ENCODE results near the gene LINC01488. TPM values are rescaled to one million over a fixed set of nuclear protein-coding genes. Genes with fewer than 3 reads are reported as not detected.

LINC01488 gene
- total and polyA plus RNA-seq, 2 experiments from 2014 or later: not detected

- TF ChIP-seq ZNF462 (CRISPR knock-in tag; IDR thresholded peaks at IDR 0.05): no peak
Observed at GRCh38 chr11:69446108-69446507, 35.4 kb upstream of the LINC01488 start (continued).

- peaks cover 29% of the 10 kb centered on the region for H3K4me1 Mint-ChIP-seq
- H3K79me2 ChIP-seq (replicated peaks; ENCODE audit: insufficient read depth): no peaks in the 10 kb centered on the region
- no peaks in the 10 kb centered on the region for H3K9me3 Mint-ChIP-seq
- peaks cover 4% of the 10 kb centered on the region; the same call in 2 of the 3 replicates for H3K36me3 Mint-ChIP-seq (ENCODE audit: low read depth)
- peaks cover 13% of the 10 kb centered on the region for H3K4me1 ChIP-seq (ENCODE audit: insufficient read depth)
- no peaks in the 10 kb centered on the region for H3K36me3 ChIP-seq (ENCODE audit: insufficient read depth)
- 0 out of 2 replicates have a peak, but pooled peaks cover 10% of the 10 kb centered on the region for H3K9me2 ChIP-seq (ENCODE audit: insufficient read depth)
- no peaks in the 10 kb centered on the region for H3K27me3 ChIP-seq (ENCODE audit: insufficient read depth)
- no peak overlapping the region for H3K27ac Mint-ChIP-seq
- H3K4me2 ChIP-seq: no peak overlapping the region
- H3K27me3 Mint-ChIP-seq (ENCODE audit: insufficient read depth, low read depth, poor library complexity): peaks cover 13% of the 10 kb centered on the region
- no peak for ATAC-seq
- TF ChIP-seq ZNF114 (CRISPR knock-in tag; IDR thresholded peaks at IDR 0.05) (no peak), CTCF (conservative IDR thresholded peaks at IDR 0.05; ENCODE audit: low read depth in 2 of 2) (no peak), JUNB (IDR thresholded peaks at IDR 0.05; ENCODE audit: unreplicated experiment) (no peak), ZNF331 (CRISPR knock-in tag; IDR thresholded peaks at IDR 0.05; ENCODE audit: low read depth) (no peak), EZH2 (IDR thresholded peaks at IDR 0.05; ENCODE audit: low read depth, unreplicated experiment) (no peak), REST (IDR thresholded peaks at IDR 0.05; ENCODE audit: unreplicated experiment) (no peak), NANOG (IDR thresholded peaks at IDR 0.05; ENCODE audit: borderline replicate concordance) (no peak), CREB1 (CRISPR knock-in tag; IDR thresholded peaks at IDR 0.05; ENCODE audit: low read depth) (no peak), ETS1 (IDR thresholded peaks at IDR 0.05) (no peak), STAT1 (IDR thresholded peaks at IDR 0.05; ENCODE audit: unreplicated experiment) (no peak), POLR2AphosphoS5 (IDR thresholded peaks at IDR 0.05; ENCODE audit: low read depth) (no peak)
- no peak for DNase-seq (ENCODE audit: low spot score)
- no peak overlapping the region for H3K4me3 ChIP-seq
- no peaks in the 10 kb centered on the region for H4K20me1 ChIP-seq (replicated peaks; ENCODE audit: insufficient read depth)
- H3K27ac ChIP-seq (ENCODE audit: low read depth): no peak overlapping the region
- no peaks in the 10 kb centered on the region; the same call in 1 of the 2 replicates for H3F3A ChIP-seq (replicated peaks; ENCODE audit: low read depth)
- no peak overlapping the region for H3K4me3 Mint-ChIP-seq
- H2AFZ ChIP-seq: no peak overlapping the region
Observed at GRCh38 chr11:69447786-69448185, 33.7 kb upstream of the LINC01488 start.
